Suprapubic skin (tissue), 4 donors: ENCODE measurements around the gene ALDH3A2.

Experiments
- POLR2A ChIP-seq, 2 donors: fragments of 450-650 bp; IDR thresholded peaks; one replicate each; pipeline ENCODE4 v1.6.1; 2017; ENCODE audit warnings: antibody characterized with exemption in 2 of 2, mild to moderate bottlenecking in 2 of 2, moderate library complexity in 2 of 2
- POLR2AphosphoS5 ChIP-seq, 3 donors: sonication (generic); formaldehyde crosslinking; IDR thresholded peaks; one replicate each; pipeline ENCODE4 v1.6.1; 2017; ENCODE audit warnings: antibody characterized with exemption in 3 of 3
- TF ChIP-seq, protein P1 (sequence below), 2 donors: fragments of 200-600 bp in 1 of 2; fragments of 450-650 bp in 1 of 2; sonication (generic) in 1 of 2; IDR thresholded peaks; one replicate each; pipeline ENCODE4 v1.5.1; 2016 to 2019; ENCODE audit warnings: antibody characterized with exemption in 2 of 2, mild to moderate bottlenecking in 1 of 2, moderate library complexity in 1 of 2

DNA sequence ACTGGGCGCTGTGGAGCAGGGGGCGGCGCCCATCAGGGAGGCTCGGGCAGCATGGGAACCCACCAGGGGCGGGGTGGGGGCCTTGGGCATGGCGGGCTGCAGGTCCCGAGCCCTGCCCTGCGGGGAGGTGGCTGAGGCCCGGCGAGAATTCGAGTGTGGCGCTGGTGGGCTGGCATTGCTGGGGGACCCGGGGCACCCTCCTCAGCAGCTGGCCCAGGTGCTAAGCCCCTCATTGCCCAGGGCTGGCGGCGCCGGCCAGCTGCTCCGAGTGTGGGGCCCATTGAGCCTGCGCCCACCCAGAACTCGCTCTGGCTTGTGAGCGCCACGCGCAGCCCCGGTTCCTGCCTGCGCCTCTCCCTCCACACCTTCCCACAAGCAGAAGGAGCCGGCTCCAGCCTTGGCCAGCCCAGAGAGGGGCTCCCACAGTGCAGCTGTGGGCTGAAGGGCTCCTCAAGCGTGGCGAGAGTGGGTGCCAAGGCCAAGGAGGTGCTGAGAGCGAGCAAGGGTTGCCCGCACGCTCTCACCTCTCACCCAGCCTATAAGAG lies 5.9 kb downstream of the ALDH3A2 start:
- TF ChIP-seq, protein P1, sequence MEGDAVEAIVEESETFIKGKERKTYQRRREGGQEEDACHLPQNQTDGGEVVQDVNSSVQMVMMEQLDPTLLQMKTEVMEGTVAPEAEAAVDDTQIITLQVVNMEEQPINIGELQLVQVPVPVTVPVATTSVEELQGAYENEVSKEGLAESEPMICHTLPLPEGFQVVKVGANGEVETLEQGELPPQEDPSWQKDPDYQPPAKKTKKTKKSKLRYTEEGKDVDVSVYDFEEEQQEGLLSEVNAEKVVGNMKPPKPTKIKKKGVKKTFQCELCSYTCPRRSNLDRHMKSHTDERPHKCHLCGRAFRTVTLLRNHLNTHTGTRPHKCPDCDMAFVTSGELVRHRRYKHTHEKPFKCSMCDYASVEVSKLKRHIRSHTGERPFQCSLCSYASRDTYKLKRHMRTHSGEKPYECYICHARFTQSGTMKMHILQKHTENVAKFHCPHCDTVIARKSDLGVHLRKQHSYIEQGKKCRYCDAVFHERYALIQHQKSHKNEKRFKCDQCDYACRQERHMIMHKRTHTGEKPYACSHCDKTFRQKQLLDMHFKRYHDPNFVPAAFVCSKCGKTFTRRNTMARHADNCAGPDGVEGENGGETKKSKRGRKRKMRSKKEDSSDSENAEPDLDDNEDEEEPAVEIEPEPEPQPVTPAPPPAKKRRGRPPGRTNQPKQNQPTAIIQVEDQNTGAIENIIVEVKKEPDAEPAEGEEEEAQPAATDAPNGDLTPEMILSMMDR (IDR thresholded peaks at IDR 0.05), result no peak
- no peak for TF ChIP-seq POLR2AphosphoS5 (IDR thresholded peaks at IDR 0.05)
- TF ChIP-seq POLR2A (IDR thresholded peaks at IDR 0.05), result no peak
